ENCODE measurements around the gene DNAI4.
A peak's percentile ranks its signal among the peaks of the same experiment; 100 is the strongest.

The DNAI4 gene

GRCh38 chr1:66764994-66765578 is 159.6 kb downstream of the DNAI4 start:
- DNase-seq, result peak; percentile 3

Data from NCI-H2171 (cell line).